ENCODE measurements around the gene ICAM2.

DNA sequence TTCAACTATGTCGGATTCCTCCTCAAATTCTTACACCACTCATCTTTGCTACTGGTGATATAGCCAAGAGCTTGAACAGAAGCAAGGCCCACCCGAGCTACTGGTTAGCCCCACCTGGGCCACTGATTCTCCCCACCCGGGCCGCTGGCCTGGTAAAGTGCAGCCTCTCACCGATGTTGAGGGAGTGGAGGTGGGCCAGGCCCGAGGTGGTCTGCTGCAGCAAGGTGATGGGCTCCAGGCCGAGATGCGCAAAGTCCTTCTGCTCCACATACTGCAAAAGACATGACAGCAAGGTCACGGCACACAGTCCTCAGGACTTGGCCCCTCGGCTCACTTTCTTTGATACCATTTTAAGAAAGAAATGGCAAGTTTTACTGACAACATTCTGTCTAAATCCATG is 32.7 kb upstream of the ICAM2 start:
- TF ChIP-seq CTCF (IDR thresholded peaks at IDR 0.05) (no peak), POLR2A (IDR thresholded peaks at IDR 0.05) (no peak)
